A549 treated with Hydrocortisone at 1 μM for 4 hours (cell line): ENCODE results near the gene TCEAL1. TPM values are rescaled to one million over a fixed set of nuclear protein-coding genes. Genes with fewer than 3 reads are reported as not detected.

Experiments
- total RNA-seq: library from RNA; stranded (reverse); fragments of 200-300 nt; extraction: Qiagen RNA extraction; gene quantifications from 5 replicates; pipeline ENCODE4 v1.2.3, GENCODE V29; 2022

TCEAL1 gene
- 33.9 to 44.2 TPM (median 38.3 TPM) in 5 replicates for total RNA-seq

GRCh38 chrX:103628386-103629317 is at the start of gene TCEAL1:
Gene TCEAL1, plus strand, starts transcription at chrX:103628975. Its CDS starts 942 bp downstream, at chrX:103629917.

GRCh38 chrX:103585411-103586313 is 43.1 kb upstream of the TCEAL1 start, which contains the start of gene TCEAL4:
Gene TCEAL4, plus strand, starts transcription at chrX:103585515. Its CDS starts 1,161 bp downstream, at chrX:103586676.

GRCh38 chrX:103607364-103608305 is 21.1 kb upstream of the TCEAL1 start, which contains the start of gene TCEAL3:
Gene TCEAL3, plus strand, starts transcription at chrX:103607963. Its CDS starts 1,102 bp downstream, at chrX:103609065.

Other genes with a start within 250 kb of the TCEAL1 start
- 0.06 TPM in 3 of 5 replicates, not detected in the others for gene RAB40A, start 109.5 kb upstream of the TCEAL1 start, total RNA-seq
- 111 to 157 TPM (median 119 TPM) in 5 replicates for gene TCEAL4, start 43.5 kb upstream of the TCEAL1 start, total RNA-seq
- 15.7 to 22.2 TPM (median 17.1 TPM) in 5 replicates for gene TCEAL3, start 21.0 kb upstream of the TCEAL1 start, total RNA-seq
- gene MORF4L2, start 57.7 kb downstream of the TCEAL1 start, total RNA-seq = 451 to 1,193 TPM (median 498 TPM) in 5 replicates
- 0.21 TPM in 1 of 5 replicates, not detected in the others for gene TMEM31, start 81.9 kb downstream of the TCEAL1 start, total RNA-seq
- not detected in 5 replicates for gene PLP1, start 147.9 kb downstream of the TCEAL1 start, total RNA-seq
- 0.02 to 0.05 TPM (median 0.05 TPM) in 4 of 5 replicates, not detected in the other for gene RAB9B, start 203.3 kb downstream of the TCEAL1 start, total RNA-seq